Mucosa of gallbladder (tissue), 1 donor: ENCODE data around the gene KIF4A. TPM values are rescaled to one million over a fixed set of nuclear protein-coding genes. Genes with fewer than 3 reads are reported as not detected.

Experiments
- DNase-seq: peaks from one replicate; pipeline ENCODE4 v3.0.0-alpha.2; 2020; ENCODE audit warnings: low spot score
- total RNA-seq: library from RNA; stranded (reverse); gene quantifications from one replicate; pipeline ENCODE4 v1.2.1, GENCODE V29; 2021
- donor health status: DM: no; HTN: no; CAD: no.

The KIF4A gene
- total RNA-seq, 1 donor from 2014 or later: 0.92 TPM

DNA sequence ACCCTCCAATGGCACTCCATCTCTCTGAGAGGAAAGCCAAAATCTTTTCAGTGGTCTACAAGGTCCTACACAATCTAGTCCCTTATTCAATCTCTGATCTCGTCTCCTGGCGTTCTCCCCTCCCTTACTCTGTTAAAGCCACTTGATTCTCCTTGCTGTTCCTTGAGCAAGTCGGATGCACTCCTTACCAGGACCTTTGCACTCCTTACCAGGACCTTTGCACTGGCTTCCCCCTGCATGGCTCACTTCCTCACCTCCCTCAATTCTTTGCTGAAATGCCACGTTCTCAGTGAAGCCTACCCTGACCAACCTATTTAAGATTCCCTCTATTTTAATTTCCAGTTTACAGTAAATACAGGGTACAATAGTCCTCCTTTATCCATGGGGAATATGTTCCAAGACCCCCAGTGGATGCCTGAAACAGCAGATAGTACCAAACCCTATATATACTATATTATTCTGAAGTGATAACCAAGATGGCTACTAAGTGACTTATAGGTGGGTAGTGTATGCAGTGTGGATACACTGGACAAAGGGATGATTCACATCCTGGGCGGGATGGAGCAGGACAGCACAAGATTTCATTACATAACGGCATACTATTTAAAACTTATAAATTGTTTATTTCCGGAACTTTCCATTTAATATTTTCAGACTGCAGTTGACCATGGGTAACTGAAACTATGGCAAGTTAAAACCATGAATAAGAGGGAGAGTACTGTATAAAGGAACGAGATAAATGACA is 148.2 kb downstream of the KIF4A start:
- DNase-seq: no peak

DNA sequence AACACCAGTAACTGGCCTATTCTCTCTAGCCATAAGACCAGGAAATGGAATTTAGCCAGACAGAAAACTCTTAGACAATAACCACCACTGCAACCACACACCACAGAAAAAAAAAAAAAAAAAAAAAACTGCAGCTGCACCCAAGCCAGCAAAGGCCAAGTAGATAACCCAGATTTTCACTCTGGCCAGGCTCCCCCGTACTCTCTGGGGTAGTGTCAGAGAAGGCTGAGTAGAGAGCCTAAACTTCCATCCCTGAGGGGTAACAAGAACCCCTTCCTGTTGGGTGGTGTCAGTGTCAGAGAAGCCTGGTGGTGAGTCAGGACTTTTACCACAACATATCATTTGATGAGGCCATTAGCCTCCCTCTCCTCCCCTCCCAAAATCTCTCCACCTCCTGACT is 149.1 kb downstream of the KIF4A start:
- no peak for DNase-seq

DNA sequence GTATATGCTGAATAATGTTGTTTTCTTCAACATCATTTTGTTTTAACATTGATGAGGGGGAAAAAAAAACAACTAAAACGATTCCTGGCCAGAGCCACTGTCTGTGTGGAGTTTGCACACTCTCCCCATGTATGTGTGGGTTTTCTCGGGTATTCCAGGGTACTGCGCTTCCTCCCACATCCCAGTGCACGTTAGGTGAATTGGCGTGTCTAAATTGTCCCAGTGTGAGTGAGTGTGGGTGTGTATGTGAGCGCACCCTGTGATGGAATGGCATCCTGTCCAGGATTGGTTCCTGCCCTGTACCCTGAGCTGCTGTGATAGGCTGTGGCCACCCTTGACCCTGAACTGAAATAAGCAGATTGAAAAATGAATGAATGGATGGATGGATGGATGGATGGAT is 152.3 kb downstream of the KIF4A start:
- no peak for DNase-seq

DNA sequence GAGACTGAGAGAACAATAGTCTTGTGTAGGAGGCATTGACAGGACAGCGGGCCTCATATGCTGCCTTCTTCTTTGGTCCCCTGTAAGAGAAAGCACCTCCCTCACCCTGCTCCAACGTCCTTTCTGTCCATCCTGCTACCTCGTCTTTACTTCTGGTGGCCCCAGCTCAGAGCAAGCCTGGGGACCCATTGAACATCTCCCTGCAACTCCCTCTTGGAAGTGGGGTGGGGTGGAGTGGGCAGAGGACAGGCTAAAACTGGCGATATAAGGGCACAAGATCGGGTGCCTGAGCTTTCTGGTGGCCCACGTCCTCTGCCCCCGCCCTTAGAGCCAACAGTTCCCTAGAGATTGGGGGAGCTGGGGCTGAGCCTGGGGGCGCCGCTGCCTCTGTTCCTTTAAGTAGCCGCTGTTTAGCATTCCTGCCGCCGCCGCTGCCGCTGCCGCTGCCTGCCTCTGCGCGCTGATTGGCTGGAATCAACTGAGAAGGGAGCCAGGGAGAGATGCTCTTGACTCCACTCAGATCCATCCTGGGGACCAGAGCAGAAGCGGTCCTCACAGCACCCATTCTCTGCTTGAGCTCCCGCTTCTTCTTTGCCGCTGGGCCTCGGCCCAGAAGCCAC is 154.5 kb downstream of the KIF4A start, which contains the start of gene DLG3:
Gene DLG3, plus strand, starts transcription at position 510 of the 620 bp plus-strand sequence. CDS start 367 bp downstream, outside the sequence.
- DNase-seq: no peak

DNA sequence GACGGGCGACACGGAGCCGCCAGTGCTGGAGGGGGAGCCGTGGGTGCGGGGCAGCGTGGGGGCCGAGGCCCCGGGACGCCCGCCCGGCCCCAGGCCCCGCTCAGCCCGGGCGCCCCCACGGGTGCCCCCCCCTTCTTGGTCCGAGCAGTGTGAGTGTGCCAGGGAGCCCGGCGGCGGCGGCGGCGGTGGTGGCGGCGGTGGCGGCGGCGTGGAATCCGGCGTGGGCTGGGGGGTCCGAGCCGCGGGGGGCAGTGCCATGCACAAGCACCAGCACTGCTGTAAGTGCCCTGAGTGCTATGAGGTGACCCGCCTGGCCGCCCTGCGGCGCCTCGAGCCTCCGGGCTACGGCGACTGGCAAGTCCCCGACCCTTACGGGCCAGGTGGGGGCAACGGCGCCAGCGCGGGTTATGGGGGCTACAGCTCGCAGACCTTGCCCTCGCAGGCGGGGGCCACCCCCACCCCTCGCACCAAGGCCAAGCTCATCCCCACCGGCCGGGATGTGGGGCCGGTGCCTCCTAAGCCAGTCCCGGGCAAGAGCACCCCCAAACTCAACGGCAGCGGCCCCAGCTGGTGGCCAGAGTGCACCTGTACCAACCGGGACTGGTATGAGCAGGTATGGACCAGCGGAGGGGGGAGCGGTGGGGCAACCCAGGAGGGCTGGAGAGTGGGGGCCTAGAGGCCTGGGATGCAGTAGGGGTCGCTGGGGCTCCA is 155.2 kb downstream of the KIF4A start:
- DNase-seq: no peak

DNA sequence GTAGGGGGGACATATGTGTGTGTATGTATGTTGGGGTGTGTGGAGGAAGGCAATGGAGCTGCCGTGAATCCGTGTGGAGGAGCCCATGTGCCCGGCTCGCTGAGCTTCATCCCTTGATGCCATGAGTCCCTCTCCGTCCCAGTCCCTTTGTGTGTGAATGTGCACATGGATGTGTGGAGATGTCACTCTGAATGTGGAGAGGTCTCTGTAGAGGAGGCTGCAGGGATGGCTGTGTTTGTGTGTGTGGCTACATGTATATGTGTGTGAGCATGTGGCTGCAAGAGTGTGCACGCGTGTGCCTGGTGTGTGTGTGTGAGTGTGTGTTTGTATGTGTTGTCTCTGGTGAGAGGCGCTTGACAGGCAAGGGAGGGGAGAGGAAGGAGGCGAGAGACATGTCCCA is 156.0 kb downstream of the KIF4A start:
- no peak for DNase-seq

DNA sequence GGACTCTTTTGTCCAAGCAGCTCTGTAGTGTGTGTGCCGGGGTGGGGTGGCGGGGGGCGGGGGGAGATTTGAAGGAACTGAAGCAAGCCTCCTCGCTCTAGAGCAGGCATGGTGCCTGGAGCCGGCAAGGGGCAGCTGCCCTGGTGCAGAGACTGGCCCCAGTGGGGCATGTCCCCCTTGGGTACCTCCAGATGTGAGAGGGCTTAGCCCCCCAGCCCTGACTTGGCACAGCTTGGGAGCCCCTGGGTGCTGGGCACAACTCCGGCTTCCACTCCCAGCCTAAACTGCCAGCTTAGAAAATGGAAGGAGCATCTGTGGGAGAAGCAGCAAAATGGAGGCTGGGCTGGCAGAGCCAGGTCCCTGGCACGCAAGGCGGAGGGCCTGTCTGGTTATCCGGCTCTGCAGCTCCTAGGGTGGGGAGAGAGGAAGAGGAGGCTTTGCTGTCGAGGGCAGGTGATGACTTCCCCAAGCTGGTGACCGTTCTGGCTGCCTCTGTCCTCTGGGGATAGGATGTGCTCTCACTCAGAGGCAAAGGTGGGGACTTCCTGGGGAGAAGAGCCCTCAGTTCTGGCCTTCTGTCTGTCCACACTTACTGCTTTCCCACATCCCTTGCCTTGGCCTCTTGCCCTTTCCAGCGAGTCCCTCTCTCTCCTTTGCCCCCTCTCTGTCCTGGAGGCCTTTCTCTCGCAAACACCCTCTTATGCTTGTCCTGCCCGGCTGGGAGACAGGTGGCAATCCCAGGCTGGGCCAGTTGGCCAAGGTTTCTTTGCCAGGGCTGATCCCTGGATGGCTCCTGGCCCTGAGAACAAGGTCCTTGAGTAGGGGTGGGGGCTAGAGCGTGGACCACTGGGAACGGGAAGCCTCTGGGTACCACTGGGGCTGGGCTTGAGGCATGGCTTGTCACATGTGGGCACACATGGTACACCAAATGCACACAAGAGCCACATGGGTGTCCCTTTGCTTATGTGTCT is 156.8 kb downstream of the KIF4A start:
- DNase-seq: no peak

DNA sequence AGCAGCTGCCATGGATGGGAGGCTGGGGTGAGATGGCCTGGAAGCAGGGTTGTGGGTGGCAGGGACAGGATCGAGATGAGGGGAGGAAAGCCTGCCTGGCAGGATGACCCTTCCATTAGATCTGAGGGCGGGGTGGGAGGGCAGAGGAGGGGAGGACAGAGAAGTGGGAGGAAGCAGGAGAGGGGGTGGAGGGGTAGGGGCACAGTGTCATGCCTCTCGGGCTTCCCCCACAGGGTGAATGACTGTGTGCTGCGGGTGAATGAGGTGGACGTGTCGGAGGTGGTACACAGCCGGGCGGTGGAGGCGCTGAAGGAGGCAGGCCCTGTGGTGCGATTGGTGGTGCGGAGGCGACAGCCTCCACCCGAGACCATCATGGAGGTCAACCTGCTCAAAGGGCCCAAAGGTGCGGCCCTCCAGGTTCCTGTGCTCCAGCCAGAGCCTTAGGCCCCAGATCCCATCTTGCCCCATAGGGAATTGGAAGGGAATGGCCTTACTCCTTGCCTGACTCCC is 159.6 kb downstream of the KIF4A start:
- DNase-seq: no peak

DNA sequence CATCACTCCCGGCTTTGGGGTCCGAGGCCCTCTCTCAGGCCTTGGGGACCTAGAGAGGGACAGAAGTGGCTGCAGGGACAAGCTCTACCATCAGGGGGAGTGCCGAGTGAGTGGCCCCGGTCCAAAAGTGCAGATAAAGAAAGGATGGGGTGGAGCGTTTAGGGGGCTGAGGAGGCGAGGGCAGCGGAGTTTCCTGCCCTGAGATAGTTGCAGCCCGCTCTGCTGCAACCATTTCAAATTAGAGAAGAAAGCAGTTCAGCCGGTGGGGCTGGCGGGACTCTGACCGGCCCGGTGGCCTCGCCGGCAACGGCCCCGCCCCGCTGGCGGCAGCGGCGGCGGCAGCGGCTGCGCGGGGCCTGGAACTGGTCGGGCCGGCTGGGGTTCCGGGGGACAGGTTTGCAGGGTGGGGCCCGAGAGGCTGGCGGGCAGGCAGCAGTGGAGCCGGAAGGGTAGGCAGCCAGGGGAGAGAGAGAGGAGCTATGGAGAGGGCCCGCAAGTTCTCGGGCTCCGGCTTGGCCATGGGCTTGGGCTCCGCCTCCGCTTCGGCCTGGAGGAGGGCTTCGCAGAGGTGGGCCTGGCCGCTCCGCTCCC is 162.3 kb downstream of the KIF4A start:
- peak; percentile 51 for DNase-seq

DNA sequence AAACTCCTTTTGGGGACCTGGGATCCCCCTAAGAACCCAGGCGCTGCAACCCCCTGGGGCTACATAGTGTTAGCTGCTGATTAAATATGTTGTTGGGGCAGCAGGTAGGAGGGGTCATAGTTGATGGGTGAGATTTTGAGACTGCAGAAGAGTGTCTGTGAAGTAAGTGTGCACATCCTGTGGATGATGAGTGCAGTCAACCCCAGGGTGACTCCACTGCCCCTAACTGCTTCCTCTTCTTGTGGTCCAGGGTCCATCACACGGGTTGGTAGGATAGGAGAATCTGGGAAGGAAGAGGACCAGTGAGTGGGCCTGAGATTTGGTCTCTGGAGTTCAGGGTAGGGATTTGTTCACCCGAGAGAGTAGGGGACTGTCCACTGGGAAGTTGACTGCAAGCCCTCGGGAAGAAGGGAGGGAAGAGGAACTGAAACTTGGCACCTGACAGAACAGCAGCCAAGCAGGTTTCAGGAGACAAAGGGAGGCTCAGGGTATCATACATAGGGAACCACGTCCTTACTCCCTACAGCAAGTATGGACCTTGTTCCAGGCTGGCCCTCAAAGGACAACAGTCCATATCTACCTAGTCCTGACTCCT is 163.2 kb downstream of the KIF4A start:
- DNase-seq: no peak

DNA sequence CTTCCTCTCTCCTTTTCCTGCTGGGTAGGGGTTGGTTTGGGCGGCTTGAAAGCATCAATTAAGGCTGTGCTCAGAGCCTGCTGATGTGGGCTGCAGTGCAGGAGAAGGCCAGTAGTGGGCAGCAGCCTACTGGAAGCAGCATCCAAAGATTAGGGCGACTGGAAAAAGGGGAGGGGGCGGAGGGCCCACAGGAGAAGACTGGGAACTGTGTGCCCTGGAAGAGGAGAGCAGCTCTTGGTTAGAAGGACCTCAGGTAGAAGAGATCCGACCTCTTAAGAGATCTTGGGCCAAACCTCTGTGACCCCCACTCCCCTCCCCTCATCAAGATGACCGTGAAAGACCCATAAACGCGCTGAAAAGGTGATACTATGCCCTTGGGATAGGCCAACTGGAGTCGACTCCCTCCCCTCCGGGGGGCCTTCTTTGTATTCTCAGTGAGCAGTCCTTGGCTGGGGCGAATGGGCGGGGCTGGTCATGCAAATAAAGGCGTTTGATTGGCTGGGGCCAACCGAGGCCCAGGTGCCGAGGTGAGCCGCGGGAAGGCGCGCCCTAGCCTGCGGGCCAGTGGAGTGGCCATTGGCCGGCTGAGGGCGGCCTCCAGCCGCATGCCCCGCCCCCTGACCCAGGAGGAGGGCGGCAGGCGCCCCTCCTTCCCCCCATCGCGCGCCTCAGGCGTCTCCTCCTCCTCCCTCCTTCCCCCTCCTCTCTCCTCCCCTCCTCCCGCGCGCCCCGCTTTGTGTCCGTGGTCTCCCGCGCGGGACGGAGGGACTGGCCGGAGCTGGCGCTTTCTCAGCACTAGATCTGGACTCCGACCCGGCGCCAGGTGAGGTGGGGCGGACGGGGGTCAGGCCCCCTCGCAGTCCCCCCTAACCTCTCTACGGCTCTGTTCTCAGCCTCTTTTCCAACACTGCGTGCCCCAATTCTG is 164.8 kb downstream of the KIF4A start:
- peak; percentile 79 for DNase-seq

DNA sequence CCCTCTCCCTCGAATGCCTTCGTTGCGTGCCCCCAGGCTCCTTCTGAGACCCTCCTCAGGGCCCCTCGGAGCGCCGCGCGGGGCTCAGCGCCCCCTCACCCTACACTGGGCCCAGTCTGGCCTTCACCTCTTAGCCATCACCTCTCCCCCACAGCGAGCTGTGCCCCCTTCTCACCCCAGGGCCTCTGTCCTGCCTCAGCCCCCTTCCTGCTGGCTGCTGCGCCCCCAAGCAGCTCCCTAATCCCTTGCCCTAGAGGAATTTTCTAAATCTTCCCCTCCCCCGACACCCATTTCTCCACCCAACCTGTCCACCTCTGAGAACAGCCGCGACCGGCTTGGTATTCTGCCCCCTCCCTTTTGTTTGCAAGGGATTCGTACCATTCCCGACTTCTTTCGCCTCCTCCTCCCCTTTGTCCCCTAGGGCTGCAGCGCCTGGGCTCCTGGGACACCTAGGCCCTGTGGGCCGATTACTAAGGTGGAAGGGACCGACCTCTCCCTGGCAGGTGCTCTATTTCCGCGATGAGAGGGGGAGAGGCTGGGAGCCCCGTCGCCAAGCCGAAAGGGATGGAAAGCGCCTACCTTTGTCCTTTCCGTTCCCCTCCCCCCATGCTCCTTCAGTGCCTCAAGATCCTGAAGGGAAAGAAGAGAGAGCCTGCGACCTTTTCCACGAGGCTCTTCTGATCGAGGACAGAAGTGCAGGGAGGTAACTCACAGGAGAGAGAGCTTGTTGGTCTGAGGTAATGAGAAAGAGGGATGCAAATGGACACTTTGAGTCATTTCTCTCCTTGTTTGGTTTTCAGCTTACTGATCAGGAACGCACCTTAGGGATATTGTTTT is 165.7 kb downstream of the KIF4A start:
- DNase-seq: no peak

DNA sequence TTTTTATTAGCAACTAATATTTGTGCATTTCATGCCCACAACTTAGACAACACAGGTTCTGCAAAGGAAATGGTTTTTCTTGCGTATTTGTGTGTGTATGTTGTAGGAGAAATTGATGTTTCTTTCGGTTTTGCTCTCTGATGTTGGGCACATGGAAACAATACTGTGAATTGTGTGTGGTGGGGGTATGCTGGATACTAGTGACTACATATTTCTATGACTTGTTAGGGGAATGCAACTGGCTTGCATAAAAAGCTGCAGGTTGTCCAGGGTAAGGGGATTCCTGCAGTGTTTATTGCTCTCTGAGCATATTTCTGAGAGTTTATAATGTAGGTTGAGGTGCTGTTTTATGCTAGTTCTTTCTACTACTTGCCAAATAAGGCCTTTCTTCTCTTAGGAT is 166.4 kb downstream of the KIF4A start:
- DNase-seq: no peak

DNA sequence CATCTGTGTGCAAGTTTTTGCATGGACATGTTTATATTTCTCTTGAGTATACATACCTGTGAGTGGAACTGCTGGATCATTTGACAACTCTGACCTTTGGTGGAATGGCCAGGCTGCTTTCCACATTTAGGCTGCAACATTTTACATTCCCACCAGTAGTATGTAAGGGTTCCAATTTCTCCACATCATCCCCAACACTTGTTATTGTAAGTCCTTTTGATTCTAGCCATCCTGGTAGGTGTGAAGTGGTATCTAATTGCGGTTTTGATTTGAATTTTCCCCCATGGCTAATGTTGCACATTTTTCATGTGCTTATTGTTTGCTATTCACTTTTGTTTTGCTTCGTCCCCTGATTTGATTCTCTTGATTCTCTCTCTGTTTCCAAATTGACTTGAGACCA is 171.1 kb downstream of the KIF4A start:
- DNase-seq: no peak

DNA sequence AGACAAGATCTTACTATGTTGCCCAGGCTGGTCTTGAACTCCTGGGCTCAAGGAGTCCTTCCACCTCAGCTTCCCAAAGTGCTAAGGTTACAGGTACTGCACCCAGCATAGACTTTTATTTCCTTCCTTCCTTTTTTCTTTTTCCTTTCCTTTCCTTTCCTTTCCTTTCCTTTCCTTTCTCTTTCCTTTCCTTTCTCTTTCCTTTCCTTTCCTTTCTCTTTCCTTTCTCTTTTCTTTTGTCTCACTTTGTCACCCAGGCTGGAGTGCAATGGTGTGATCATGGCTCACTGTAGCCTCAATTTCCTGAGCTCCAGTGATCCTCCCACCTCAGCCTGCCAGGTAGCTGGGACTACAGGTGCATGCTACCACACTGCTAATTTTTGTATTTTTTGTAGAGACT is 174.1 kb downstream of the KIF4A start:
- DNase-seq: no peak

DNA sequence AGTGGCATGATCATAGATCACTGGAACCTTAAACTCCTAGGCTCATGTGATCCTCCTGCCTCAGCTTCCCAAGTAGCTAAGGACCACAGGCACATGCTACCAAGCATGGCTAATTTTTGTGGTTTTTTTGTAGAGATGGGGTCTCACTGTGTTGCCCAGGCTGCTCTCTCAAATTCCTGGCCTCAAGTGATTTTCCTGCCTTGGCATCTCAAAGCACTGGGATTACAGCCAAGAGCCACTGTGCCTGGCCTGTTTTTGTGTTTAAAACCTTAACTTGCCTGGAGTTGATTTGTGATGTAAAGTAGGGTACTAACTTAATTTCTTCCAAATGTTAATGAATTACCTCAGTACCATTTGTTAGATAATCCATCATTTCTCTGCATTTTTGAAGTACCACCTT is 177.1 kb downstream of the KIF4A start:
- no peak for DNase-seq

DNA sequence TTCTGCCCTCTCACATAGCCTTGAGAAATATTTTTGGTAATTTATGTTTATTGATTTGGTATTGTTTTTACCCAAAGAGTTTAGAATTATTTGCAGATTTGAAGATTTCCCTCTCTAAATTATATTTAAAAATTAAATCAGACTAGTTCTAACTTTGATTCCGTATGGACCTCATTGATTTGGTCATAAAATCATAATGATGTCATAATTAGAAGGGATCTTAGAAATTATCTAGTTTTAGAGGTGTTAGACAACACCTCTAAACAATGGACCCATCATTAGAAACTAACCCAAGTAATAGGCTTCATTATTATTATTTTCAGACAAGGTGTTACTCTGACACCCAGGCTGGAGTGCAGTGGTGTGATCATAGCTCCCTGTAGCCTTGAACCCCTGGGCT is 178.8 kb downstream of the KIF4A start:
- no peak for DNase-seq
